ENCODE results near the gene ROR1.

ROR1 gene

GRCh38 chr1:64013395-64013794, 239.6 kb downstream of the ROR1 start:
- no peak for DNase-seq (ENCODE audit: low read depth in 2 of 2)

- DNase-seq (ENCODE audit: low read depth in 2 of 2): no peak
Observed at GRCh38 chr1:64019818-64020217, 246.0 kb downstream of the ROR1 start.

GRCh38 chr1:64021066-64021465, 247.2 kb downstream of the ROR1 start:
- no peak for DNase-seq (ENCODE audit: low read depth in 2 of 2)

- no peak for DNase-seq (ENCODE audit: low read depth in 2 of 2)
Observed at GRCh38 chr1:64025051-64025450, 251.2 kb downstream of the ROR1 start.

GRCh38 chr1:64029037-64029436, 255.2 kb downstream of the ROR1 start:
- no peak for DNase-seq (ENCODE audit: low read depth in 2 of 2)

GRCh38 chr1:64030411-64030810, 256.6 kb downstream of the ROR1 start:
- DNase-seq (ENCODE audit: low read depth in 2 of 2): no peak

- DNase-seq (ENCODE audit: low read depth in 2 of 2): no peak
Observed at GRCh38 chr1:64031236-64031635, 257.4 kb downstream of the ROR1 start.

GRCh38 chr1:64033667-64034220, 259.9 kb downstream of the ROR1 start:
- no peak for DNase-seq (ENCODE audit: low read depth in 2 of 2)

- DNase-seq (ENCODE audit: low read depth in 2 of 2): no peak
Observed at GRCh38 chr1:64036549-64036948, 262.7 kb downstream of the ROR1 start.

- no peak for DNase-seq (ENCODE audit: low read depth in 2 of 2)
Observed at GRCh38 chr1:64038119-64038518, 264.3 kb downstream of the ROR1 start.

GRCh38 chr1:64038965-64039364, 265.1 kb downstream of the ROR1 start:
- no peak for DNase-seq (ENCODE audit: low read depth in 2 of 2)

GRCh38 chr1:64039390-64039926, 265.6 kb downstream of the ROR1 start:
- no peak for DNase-seq (ENCODE audit: low read depth in 2 of 2)

- DNase-seq (ENCODE audit: low read depth in 2 of 2): no peak
Observed at GRCh38 chr1:64041371-64042131, 267.7 kb downstream of the ROR1 start.

- no peak for DNase-seq (ENCODE audit: low read depth in 2 of 2)
Observed at GRCh38 chr1:64042331-64043100, 268.7 kb downstream of the ROR1 start.

GRCh38 chr1:64043288-64043687, 269.5 kb downstream of the ROR1 start:
- no peak for DNase-seq (ENCODE audit: low read depth in 2 of 2)

- no peak for DNase-seq (ENCODE audit: low read depth in 2 of 2)
Observed at GRCh38 chr1:64043976-64044375, 270.2 kb downstream of the ROR1 start.

GRCh38 chr1:64046243-64046642, 272.4 kb downstream of the ROR1 start:
- no peak for DNase-seq (ENCODE audit: low read depth in 2 of 2)

GRCh38 chr1:64046891-64047290, 273.1 kb downstream of the ROR1 start:
- no peak for DNase-seq (ENCODE audit: low read depth in 2 of 2)

- DNase-seq (ENCODE audit: low read depth in 2 of 2): no peak
Observed at GRCh38 chr1:64047549-64047996, 273.8 kb downstream of the ROR1 start.

- no peak for DNase-seq (ENCODE audit: low read depth in 2 of 2)
Observed at GRCh38 chr1:64049900-64050540, 276.2 kb downstream of the ROR1 start.

- no peak for DNase-seq (ENCODE audit: low read depth in 2 of 2)
Observed at GRCh38 chr1:64050601-64051000, 276.8 kb downstream of the ROR1 start.

- DNase-seq (ENCODE audit: low read depth in 2 of 2): no peak
Observed at GRCh38 chr1:64051796-64052195, 278.0 kb downstream of the ROR1 start.
